Lower lobe of right lung (tissue), 2 donors: ENCODE data around the gene SDK1. TPM values are rescaled to one million over a fixed set of nuclear protein-coding genes. Genes with fewer than 3 reads are reported as not detected.

Experiments used
- ATAC-seq, 2 donors: fragments of 200-7000 bp; cut with Tn5 transposase; one replicate each; pipeline ENCODE4 v1.9.1; 2020 to 2022; ENCODE audit warnings: mild to moderate bottlenecking in 2 of 2, moderate library complexity in 2 of 2
- DNase-seq: peaks from one replicate; pipeline ENCODE4 v3.0.0-alpha.2; 2020
- H3K27ac ChIP-seq: fragments of 200-600 bp; one replicate; pipeline ENCODE4 v1.8.0; 2022
- H3K27me3 ChIP-seq: fragments of 200-600 bp; one replicate; pipeline ENCODE4 v1.8.0; 2022; ENCODE audit warnings: low read depth
- H3K36me3 ChIP-seq: fragments of 200-600 bp; one replicate; pipeline ENCODE4 v1.8.0; 2022; ENCODE audit warnings: mild to moderate bottlenecking
- H3K4me1 ChIP-seq: fragments of 200-600 bp; one replicate; pipeline ENCODE4 v1.8.0; 2022
- H3K4me3 ChIP-seq: fragments of 200-600 bp; one replicate; pipeline ENCODE4 v1.8.0; 2022; ENCODE audit warnings: mild to moderate bottlenecking
- H3K9me3 ChIP-seq: fragments of 200-600 bp; one replicate; pipeline ENCODE4 v1.8.0; 2022
- intact Hi-C: fragments of 100-400 bp; cut with DNase I; formaldehyde crosslinking; loops from one replicate; pipeline ENCODE4 v1.11.0; 2022
- total RNA-seq: library from RNA; stranded (reverse); fragmentation: NEBNext Ultra II Directional; extraction: Animal tissue kit (Norgen Biotek cat#: 25700); gene quantifications from one replicate; pipeline ENCODE4 v1.2.1, GENCODE V29; 2021
- TF ChIP-seq, protein P1 (sequence below): fragments of 200-600 bp; IDR thresholded peaks from one replicate; pipeline ENCODE4 v1.8.0; 2022; ENCODE audit warnings: antibody characterized with exemption, mild to moderate bottlenecking
- donor health status: DM: no; HTN: yes; CAD: no; lungs with severe emphysema.

SDK1 gene
- total RNA-seq, 1 donor from 2014 or later = 10.0 TPM

- ATAC-seq (no peak), DNase-seq (no peak)
- Histone ChIP-seq H3K4me1 (no peaks in the 10 kb centered on the region), H3K9me3 (no peaks in the 10 kb centered on the region), H3K4me3 (no peak overlapping the region), H3K36me3 (no peaks in the 10 kb centered on the region), H3K27ac (no peak overlapping the region), H3K27me3 (no peaks in the 10 kb centered on the region)
- TF ChIP-seq, protein P1, sequence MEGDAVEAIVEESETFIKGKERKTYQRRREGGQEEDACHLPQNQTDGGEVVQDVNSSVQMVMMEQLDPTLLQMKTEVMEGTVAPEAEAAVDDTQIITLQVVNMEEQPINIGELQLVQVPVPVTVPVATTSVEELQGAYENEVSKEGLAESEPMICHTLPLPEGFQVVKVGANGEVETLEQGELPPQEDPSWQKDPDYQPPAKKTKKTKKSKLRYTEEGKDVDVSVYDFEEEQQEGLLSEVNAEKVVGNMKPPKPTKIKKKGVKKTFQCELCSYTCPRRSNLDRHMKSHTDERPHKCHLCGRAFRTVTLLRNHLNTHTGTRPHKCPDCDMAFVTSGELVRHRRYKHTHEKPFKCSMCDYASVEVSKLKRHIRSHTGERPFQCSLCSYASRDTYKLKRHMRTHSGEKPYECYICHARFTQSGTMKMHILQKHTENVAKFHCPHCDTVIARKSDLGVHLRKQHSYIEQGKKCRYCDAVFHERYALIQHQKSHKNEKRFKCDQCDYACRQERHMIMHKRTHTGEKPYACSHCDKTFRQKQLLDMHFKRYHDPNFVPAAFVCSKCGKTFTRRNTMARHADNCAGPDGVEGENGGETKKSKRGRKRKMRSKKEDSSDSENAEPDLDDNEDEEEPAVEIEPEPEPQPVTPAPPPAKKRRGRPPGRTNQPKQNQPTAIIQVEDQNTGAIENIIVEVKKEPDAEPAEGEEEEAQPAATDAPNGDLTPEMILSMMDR = no peak
- intact Hi-C loops = no loop called here
Observed at GRCh38 chr7:4068286-4068685, 767.2 kb downstream of the SDK1 start.

DNA sequence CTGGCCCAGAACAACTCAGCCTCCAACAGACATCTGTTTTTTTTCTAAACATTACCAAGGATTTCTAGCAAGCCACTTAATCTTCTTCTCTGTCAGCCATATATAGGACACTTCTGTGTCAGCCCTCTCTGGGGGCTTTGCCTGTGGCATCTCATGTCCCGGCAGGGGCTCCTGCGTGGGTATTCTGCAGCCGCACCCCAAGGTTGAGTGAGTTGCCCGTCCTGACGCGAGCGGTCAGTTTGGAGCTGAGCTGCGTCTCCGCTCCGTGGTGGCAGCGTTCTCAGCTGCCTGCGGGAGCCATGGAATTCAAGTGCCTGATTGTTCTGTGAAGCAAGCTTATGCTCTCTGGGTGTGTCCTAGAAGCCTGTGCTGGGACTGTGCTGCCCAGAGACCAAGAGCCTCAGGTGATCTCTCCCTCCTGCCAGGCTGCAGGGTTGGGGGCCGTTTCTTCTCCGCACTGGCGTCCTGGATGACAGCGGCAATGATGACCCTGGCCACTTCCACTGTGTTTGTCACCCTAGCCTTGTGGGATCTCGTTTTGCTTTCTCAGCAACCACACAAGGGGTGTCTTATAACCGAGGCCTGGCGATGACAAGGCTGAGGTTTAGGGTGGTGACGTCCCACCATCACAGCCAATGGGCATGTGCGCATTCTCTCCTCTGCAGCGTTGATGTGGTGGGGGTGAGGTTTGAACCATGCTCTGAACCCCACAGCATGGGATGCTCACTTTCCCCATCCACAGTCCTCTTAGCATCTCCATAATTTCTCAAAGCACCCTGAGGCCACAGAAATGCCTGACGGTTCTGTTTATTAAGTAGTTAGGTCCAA, 768.4 kb downstream of the SDK1 start:
- no peaks in the 10 kb centered on the region for H3K4me1 ChIP-seq
- H3K27ac ChIP-seq = no peak overlapping the region
- intact Hi-C loops = no loop called here
- DNase-seq = no peak
- no peak for ATAC-seq
- H3K27me3 ChIP-seq = no peaks in the 10 kb centered on the region
- H3K4me3 ChIP-seq = no peak overlapping the region
- TF ChIP-seq, protein P1 = no peak
- no peaks in the 10 kb centered on the region for H3K36me3 ChIP-seq
- no peaks in the 10 kb centered on the region for H3K9me3 ChIP-seq

DNA sequence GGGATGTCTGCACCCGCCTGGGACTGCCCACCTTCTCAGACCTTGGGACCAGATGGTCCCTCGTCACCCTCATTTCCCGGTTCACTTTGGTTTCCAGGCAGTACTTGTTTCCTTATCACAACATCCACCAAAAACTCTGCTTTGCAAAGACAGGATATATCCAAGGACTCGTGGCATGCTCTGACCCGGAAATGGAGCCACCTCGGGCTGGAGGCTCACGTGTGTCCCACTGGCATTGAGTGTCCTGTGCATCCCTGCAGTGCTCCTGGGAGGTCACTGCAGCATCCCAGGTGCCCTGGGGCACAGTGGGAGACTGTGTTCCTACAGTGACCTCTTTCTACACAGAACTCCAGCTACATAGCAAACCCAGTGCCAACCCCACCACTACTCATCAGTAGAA, 769.2 kb downstream of the SDK1 start:
- Histone ChIP-seq H3K4me3 (no peak overlapping the region), H3K27ac (no peak overlapping the region), H3K36me3 (no peaks in the 10 kb centered on the region), H3K4me1 (no peaks in the 10 kb centered on the region), H3K27me3 (no peaks in the 10 kb centered on the region), H3K9me3 (no peaks in the 10 kb centered on the region)
- no peak for ATAC-seq
- TF ChIP-seq, protein P1 = no peak
- intact Hi-C loops = no loop called here
- no peak for DNase-seq

DNA sequence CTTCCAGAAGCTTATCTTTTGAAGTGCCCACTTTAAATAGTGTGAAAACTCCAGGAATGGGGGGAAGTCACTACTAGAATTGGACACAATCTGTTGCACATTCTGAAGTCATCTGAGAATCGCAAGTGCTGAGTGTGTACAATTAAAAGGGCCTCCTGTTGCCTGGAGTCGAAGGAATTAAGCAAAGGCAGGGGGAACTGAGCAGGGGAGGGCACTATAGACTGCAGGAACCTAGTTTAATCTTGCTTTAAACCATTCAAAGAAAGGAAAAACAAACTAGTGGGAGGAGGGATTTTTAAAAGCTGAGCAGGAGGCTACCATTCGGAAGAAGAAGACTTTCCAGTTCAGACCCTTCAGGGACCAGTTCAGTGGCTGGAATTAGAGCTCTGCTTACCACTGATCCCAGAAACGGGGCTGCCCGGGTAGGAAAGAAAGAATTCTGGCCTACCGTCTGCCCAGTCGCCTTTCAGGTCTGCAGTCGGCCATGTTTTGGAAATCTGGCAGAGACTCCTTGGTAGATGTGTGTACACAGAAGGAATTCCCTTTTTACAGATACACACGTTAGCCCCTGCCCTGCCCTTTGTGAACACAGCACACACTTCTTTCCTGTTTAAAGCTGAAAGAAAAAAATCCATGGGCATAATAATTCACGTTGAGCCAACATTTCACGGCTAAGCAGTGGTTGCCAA, 770.5 kb downstream of the SDK1 start:
- H3K4me1 ChIP-seq = no peaks in the 10 kb centered on the region
- H3K27me3 ChIP-seq = no peaks in the 10 kb centered on the region
- TF ChIP-seq, protein P1 = no peak
- ATAC-seq (no peak), DNase-seq (no peak)
- H3K27ac ChIP-seq = no peak overlapping the region
- no peak overlapping the region for H3K4me3 ChIP-seq
- no peaks in the 10 kb centered on the region for H3K9me3 ChIP-seq
- no peaks in the 10 kb centered on the region for H3K36me3 ChIP-seq
- intact Hi-C loops = no loop called here

DNA sequence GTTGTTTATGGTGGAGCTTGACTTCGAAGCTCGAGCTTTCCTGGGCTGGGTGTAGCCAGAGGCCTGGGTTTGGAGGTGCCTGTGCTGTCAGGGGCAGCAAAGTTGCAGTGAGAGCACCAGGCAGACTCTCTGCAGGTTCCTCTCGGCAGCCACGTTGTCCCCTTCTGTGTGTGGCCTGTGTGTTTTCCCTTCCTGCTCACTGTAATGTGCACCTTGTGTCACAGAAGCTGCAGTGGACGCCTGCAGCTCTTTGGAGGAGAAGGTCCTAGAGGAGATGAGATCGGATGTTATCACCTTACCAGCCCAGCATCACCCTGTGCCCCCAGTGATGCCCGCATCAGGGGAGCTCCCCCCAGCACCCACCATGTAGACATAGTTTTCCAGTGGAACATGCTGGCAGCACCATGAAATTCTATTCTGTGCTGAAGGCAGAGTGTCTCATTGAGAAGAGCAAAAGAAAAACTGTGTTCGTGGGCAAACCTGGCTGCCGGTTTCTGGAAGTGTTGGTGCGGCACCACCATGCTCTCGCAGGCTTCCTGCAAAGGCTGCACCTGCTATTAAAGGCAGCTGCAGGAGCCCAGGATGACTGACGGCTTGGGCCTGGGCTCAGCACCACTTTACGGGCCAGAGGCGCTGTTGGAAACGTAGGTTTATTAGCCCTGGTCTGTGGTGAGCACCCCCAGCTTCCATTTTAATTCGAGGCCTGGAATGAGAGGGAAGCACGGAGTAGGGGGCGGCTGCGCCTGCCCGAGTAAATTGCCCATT, 771.3 kb downstream of the SDK1 start:
- no peaks in the 10 kb centered on the region for H3K4me1 ChIP-seq
- no peaks in the 10 kb centered on the region for H3K9me3 ChIP-seq
- DNase-seq = no peak
- TF ChIP-seq, protein P1 = no peak
- ATAC-seq = no peak
- no peak overlapping the region for H3K4me3 ChIP-seq
- no peak overlapping the region for H3K27ac ChIP-seq
- intact Hi-C loops = no loop called here
- no peaks in the 10 kb centered on the region for H3K36me3 ChIP-seq
- no peaks in the 10 kb centered on the region for H3K27me3 ChIP-seq
